Sigmoid colon (tissue), 7 donors: ENCODE data around the gene LPAR1. TPM values are rescaled to one million over a fixed set of nuclear protein-coding genes. Genes with fewer than 3 reads are reported as not detected.

ENCODE experiments used
- DNase-seq: peaks from one replicate; pipeline ENCODE4 v3.0.0-alpha.2; 2019
- H3K27ac ChIP-seq, 4 donors: fragments of 200-600 bp; sonication (generic); one replicate each; pipeline ENCODE4 v1.5.1; 2016 to 2019; ENCODE audit warnings: mild to moderate bottlenecking in 1 of 4
- H3K27me3 ChIP-seq, 3 donors: fragments of 200-600 bp; sonication (generic); one replicate each; pipeline ENCODE4 v1.5.1; 2019; ENCODE audit warnings: mild to moderate bottlenecking in 1 of 3
- H3K36me3 ChIP-seq, 4 donors: fragments of 200-600 bp; sonication (generic); one replicate each; pipeline ENCODE4 v1.5.1; 2016 to 2019
- H3K4me1 ChIP-seq, 4 donors: fragments of 200-600 bp; sonication (generic); one replicate each; pipeline ENCODE4 v1.5.1; 2017 to 2019
- H3K4me3 ChIP-seq, 4 donors: fragments of 200-600 bp; sonication (generic); one replicate each; pipeline ENCODE4 v1.5.1; 2017 to 2019; ENCODE audit warnings: mild to moderate bottlenecking in 2 of 4, moderate library complexity in 1 of 4
- H3K9me3 ChIP-seq, 4 donors: fragments of 200-600 bp in 3 of 4; sonication (generic) in 3 of 4; one replicate each; pipeline versions ENCODE4 v1.5.1 to v1.6.1; 2013 to 2019
- CTCF ChIP-seq, 4 experiments: fragments of 450-650 bp in 3 of 4; fragments of 200-600 bp in 1 of 4; IDR thresholded peaks; one replicate each; pipeline ENCODE4 v1.5.1; 2016 to 2019; ENCODE audit warnings: antibody characterized with exemption in 4 of 4, mild to moderate bottlenecking in 3 of 4, moderate library complexity in 2 of 4
- EP300 ChIP-seq, 4 donors: sonication (generic); formaldehyde crosslinking; IDR thresholded peaks; one replicate each; pipeline ENCODE4 v1.6.1; 2017; ENCODE audit warnings: antibody characterized with exemption in 4 of 4
- POLR2A ChIP-seq, 2 donors: fragments of 450-650 bp; IDR thresholded peaks; one replicate each; pipeline ENCODE4 v1.6.1; 2016; ENCODE audit warnings: antibody characterized with exemption in 2 of 2, mild to moderate bottlenecking in 2 of 2, moderate library complexity in 2 of 2
- POLR2AphosphoS5 ChIP-seq, 4 donors: sonication (generic); formaldehyde crosslinking; IDR thresholded peaks; one replicate each; pipeline ENCODE4 v1.6.1; 2017; ENCODE audit warnings: antibody characterized with exemption in 4 of 4
- WGBS, 2 donors: extraction: QIAGEN DNeasy Blood & Tissue Kit; methylation state at CpG; one replicate each; pipeline ENCODE4 v1.1.7; 2013; 5-methylcytosine and 5-hydroxymethylcytosine counted together
- intact Hi-C: fragments of 100-400 bp; cut with DNase I; formaldehyde crosslinking; loops from one replicate; pipeline ENCODE4 v1.15.1; 2023
- polyA plus RNA-seq, 3 donors: library from polyadenylated mRNA; stranded (reverse); fragments of 200-250 nt; gene quantifications; one replicate each; pipeline ENCODE4 v1.2.3, GENCODE V29; 2013
- total RNA-seq, 4 donors: library from RNA; depleted of rRNA; stranded (reverse); fragments of >200 nt; gene quantifications; one replicate each; pipeline ENCODE4 v1.1.0, GENCODE V29; 2016
- donor health status: healthy with polysubstance abuse.
- donor health status: Bipolar disorder and iron deficiency.
- donor health status: healthy.

Gene LPAR1
- total and polyA plus RNA-seq, 7 donors, result 11.3 to 62.4 (median 34.9) TPM

- H3K27ac ChIP-seq, result no peak overlapping the region
- no peaks in the 10 kb centered on the region for H3K4me1 ChIP-seq
- no peaks in the 10 kb centered on the region for H3K36me3 ChIP-seq
- WGBS, 2 donors, result 86 to 90% methylated on average over 4 of the region's 4 CpGs
- no peak overlapping the region for H3K4me3 ChIP-seq
- intact Hi-C loops, result no loop called here
- no peak for DNase-seq
- TF ChIP-seq CTCF (IDR thresholded peaks at IDR 0.05) (no peak), EP300 (IDR thresholded peaks at IDR 0.05) (no peak), POLR2A (IDR thresholded peaks at IDR 0.05) (no peak), POLR2AphosphoS5 (IDR thresholded peaks at IDR 0.05) (no peak)
- H3K9me3 ChIP-seq, result no peaks in the 10 kb centered on the region
- no peaks in the 10 kb centered on the region for H3K27me3 ChIP-seq
These were observed 70.2 kb downstream of the LPAR1 start for GRCh38 chr9:110968096-110968495.

- no peaks in the 10 kb centered on the region for H3K9me3 ChIP-seq
- H3K4me3 ChIP-seq, result no peak overlapping the region
- 84 to 85% methylated on average over 2 of the region's 2 CpGs for WGBS, 2 donors
- TF ChIP-seq CTCF (IDR thresholded peaks at IDR 0.05), result no peak
- no peak for TF ChIP-seq POLR2A (IDR thresholded peaks at IDR 0.05)
- no peak for TF ChIP-seq EP300 (IDR thresholded peaks at IDR 0.05)
- no peak for TF ChIP-seq POLR2AphosphoS5 (IDR thresholded peaks at IDR 0.05)
- no peak overlapping the region for H3K27ac ChIP-seq
- no peaks in the 10 kb centered on the region for H3K36me3 ChIP-seq
- no peak for DNase-seq
- H3K27me3 ChIP-seq, result no peaks in the 10 kb centered on the region
- intact Hi-C loops, result no loop called here
- H3K4me1 ChIP-seq, result no peaks in the 10 kb centered on the region
These were observed 71.1 kb downstream of the LPAR1 start for GRCh38 chr9:110967196-110967595.

- WGBS, 2 donors, result 84 to 89% methylated on average over 2 of the region's 2 CpGs
- H3K36me3 ChIP-seq, result no peaks in the 10 kb centered on the region
- H3K9me3 ChIP-seq, result peaks cover 0 to 8% (median 1%) of the 10 kb centered on the region in 4 donors
- no peak for DNase-seq
- H3K4me1 ChIP-seq, result no peaks in the 10 kb centered on the region
- TF ChIP-seq EP300 (IDR thresholded peaks at IDR 0.05) (no peak), POLR2AphosphoS5 (IDR thresholded peaks at IDR 0.05) (no peak), CTCF (IDR thresholded peaks at IDR 0.05) (no peak), POLR2A (IDR thresholded peaks at IDR 0.05) (no peak)
- no peaks in the 10 kb centered on the region for H3K27me3 ChIP-seq
- no peak overlapping the region for H3K4me3 ChIP-seq
- H3K27ac ChIP-seq, result no peak overlapping the region
- intact Hi-C loops, result no loop called here
These were observed 78.0 kb downstream of the LPAR1 start for GRCh38 chr9:110960288-110960687.

GRCh38 chr9:110958847-110959246 lies 79.4 kb downstream of the LPAR1 start:
- intact Hi-C loops, result no loop called here
- TF ChIP-seq POLR2A (IDR thresholded peaks at IDR 0.05), result no peak
- no peak for TF ChIP-seq POLR2AphosphoS5 (IDR thresholded peaks at IDR 0.05)
- no peak for TF ChIP-seq CTCF (IDR thresholded peaks at IDR 0.05)
- no peak for TF ChIP-seq EP300 (IDR thresholded peaks at IDR 0.05)
- 49 to 92% methylated on average over 1 of the region's 1 CpG for WGBS, 2 donors
- H3K36me3 ChIP-seq, result no peaks in the 10 kb centered on the region
- no peak overlapping the region for H3K4me3 ChIP-seq
- no peak for DNase-seq
- peaks cover 0 to 8% (median 1%) of the 10 kb centered on the region in 4 donors for H3K9me3 ChIP-seq
- no peaks in the 10 kb centered on the region for H3K4me1 ChIP-seq
- no peaks in the 10 kb centered on the region for H3K27me3 ChIP-seq
- H3K27ac ChIP-seq, result no peak overlapping the region

- TF ChIP-seq POLR2AphosphoS5 (IDR thresholded peaks at IDR 0.05), result no peak
- no peak for TF ChIP-seq CTCF (IDR thresholded peaks at IDR 0.05)
- TF ChIP-seq EP300 (IDR thresholded peaks at IDR 0.05), result no peak
- no peak for TF ChIP-seq POLR2A (IDR thresholded peaks at IDR 0.05)
- peaks cover 0 to 8% (median 1%) of the 10 kb centered on the region in 4 donors for H3K9me3 ChIP-seq
- WGBS, 2 donors, result 35 to 68% methylated on average over 1 of the region's 1 CpG
- H3K36me3 ChIP-seq, result no peaks in the 10 kb centered on the region
- DNase-seq, result no peak
- H3K4me3 ChIP-seq, result no peak overlapping the region
- intact Hi-C loops, result no loop called here
- H3K27ac ChIP-seq, result no peak overlapping the region
- H3K4me1 ChIP-seq, result peaks cover 0 to 13% (median 0%) of the 10 kb centered on the region in 4 donors
- no peaks in the 10 kb centered on the region for H3K27me3 ChIP-seq
These were observed 83.4 kb downstream of the LPAR1 start for GRCh38 chr9:110954822-110955291.
